Measurements from ENCODE around the gene SLC28A1.

DNA sequence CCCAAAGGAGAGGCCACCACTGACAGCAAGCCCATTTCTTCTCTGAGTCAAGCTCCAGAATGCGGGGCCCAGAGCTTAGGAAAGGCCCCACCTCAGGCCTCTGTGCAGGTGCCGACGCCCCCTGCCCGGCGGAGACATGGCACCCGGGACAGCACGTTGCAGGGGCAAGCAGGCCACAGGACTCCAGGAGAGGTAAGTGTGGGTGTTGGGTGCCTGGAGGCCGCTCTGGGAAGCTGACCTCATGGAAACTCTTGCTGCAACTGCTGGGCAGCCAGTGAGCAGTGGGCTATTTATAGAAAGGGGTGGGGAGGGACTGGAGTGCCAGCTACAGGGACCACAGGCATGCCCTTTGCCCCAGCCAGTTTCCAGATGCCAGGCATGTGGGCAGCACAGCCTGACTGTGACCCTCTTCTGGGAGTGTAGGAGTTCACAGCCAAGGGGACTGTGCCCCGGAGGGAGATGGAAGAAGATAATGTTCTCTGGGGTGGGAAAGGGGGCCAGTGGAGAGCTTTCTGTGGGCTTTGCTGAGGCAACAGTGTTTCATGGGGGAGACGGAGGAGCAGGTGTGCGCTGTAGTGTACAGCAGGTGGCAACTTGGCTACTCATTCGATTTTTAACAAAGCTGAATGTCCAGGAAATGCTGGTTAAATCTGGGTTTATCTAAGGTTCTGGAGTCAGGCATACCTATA lies 43.6 kb upstream of the SLC28A1 start:
- TF ChIP-seq, protein P1, sequence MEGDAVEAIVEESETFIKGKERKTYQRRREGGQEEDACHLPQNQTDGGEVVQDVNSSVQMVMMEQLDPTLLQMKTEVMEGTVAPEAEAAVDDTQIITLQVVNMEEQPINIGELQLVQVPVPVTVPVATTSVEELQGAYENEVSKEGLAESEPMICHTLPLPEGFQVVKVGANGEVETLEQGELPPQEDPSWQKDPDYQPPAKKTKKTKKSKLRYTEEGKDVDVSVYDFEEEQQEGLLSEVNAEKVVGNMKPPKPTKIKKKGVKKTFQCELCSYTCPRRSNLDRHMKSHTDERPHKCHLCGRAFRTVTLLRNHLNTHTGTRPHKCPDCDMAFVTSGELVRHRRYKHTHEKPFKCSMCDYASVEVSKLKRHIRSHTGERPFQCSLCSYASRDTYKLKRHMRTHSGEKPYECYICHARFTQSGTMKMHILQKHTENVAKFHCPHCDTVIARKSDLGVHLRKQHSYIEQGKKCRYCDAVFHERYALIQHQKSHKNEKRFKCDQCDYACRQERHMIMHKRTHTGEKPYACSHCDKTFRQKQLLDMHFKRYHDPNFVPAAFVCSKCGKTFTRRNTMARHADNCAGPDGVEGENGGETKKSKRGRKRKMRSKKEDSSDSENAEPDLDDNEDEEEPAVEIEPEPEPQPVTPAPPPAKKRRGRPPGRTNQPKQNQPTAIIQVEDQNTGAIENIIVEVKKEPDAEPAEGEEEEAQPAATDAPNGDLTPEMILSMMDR (IDR thresholded peaks at IDR 0.05; ENCODE audit: borderline replicate concordance, extremely low read depth, low read length, poor library complexity, severe bottlenecking) = no peak
- no peak for TF ChIP-seq EZH2 (IDR thresholded peaks at IDR 0.05; ENCODE audit: borderline replicate concordance, low read depth, low read length, severe bottlenecking)

Data from DND-41 (cell line).